CD4-positive, alpha-beta T cell treated with Interleukin-2 at 100 ng/mL for 4 hours (primary cell): Measurements from ENCODE around the gene TRIM61.
"Not testable (repeated sequence)": the region's sequence is repeated elsewhere in the genome, so short reads cannot be mapped to it uniquely, and the experiment has no call there.

Experiments
- DNase-seq: peaks from one replicate; pipeline ENCODE4 v3.0.0-alpha.2; 2020; ENCODE audit warnings: low spot score

The TRIM61 gene

DNA sequence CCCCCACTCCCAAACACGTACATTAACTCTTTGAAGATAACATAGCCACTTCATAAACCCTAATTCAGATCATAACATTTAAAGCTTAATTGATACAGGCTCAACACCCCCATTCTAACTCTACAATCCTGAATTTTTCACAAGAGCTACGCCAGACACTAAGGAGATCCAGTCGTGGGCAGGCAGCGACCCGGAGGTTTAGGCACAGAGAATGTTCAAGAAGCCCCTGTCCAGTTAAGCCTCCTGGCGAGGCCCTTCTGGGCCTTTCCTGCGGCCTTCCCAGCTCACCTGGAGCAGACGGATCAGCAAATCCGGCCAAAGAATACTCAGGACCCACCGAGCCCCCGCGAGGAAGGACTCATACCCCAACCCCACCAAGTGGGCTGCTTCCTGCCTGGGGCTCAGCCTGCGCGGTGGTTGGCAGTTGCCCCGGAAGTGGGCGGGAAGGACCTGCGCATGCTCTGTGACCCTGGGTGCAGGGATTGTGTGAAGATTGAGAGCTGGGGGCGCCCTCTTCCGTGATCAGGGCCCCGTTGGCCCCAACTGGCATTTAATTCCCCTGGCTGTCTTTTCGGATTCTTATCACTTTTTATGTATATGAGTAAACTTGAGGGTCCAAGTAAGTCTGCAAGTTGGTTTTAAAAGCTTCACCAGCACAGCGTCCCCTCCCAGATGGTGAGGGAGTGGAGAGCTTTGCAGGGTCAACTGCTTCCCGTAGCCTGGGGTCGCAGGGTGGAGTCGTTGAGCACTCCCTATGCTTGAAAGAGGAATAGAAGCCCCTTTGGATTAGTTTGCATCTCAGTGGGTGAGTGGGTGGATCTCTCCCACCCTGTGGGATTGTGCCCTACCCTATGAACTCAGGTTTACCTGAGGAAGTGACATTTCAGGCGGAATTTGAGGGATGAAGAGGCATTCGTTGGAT, at the start of gene TRIM61:
Gene TRIM61 (minus strand): TSS at position 415 of the 922 bp plus-strand sequence. CDS start 7,655 bp downstream, outside the sequence.
- DNase-seq: peak; percentile 38

DNA sequence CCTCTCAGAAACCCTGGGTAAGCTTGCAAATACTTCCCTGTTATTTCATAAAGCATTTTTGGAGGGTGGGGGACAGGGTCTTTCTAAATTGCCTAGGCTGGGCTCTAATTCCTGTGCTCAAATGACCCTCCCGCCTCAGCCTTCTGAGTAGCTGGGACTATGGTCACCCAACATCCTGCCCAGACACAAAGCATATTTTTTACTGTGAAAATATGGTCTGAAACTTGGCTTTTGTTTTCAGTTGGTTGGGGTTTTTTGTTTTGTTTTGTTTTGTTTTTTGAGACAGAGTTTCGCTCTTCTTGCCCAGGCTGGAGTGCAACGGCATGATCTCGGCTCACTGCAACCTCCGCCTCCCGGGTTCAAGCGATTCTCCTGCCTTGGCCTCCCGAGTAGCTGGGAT, 48.3 kb upstream of the TRIM61 start:
- not testable (repeated sequence) for DNase-seq

DNA sequence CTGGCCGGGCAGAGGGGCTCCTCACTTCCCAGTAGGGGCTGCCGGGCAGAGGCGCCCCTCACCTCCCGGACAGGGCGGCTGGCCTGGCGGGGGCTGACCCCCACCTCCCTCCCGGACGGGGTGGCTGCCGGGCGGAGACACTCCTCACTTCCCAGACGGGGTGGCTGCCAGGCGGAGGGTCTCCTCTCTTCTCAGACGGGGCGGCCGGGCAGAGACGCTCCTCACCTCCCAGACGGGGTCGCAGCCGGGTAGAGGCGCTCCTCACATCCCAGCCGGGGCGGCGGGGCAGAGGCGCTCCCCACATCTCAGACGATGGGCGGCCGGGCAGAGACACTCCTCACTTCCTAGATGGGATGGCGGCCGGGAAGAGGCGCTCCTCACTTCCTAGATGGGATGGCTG, 42.5 kb upstream of the TRIM61 start:
- not testable (repeated sequence) for DNase-seq

DNA sequence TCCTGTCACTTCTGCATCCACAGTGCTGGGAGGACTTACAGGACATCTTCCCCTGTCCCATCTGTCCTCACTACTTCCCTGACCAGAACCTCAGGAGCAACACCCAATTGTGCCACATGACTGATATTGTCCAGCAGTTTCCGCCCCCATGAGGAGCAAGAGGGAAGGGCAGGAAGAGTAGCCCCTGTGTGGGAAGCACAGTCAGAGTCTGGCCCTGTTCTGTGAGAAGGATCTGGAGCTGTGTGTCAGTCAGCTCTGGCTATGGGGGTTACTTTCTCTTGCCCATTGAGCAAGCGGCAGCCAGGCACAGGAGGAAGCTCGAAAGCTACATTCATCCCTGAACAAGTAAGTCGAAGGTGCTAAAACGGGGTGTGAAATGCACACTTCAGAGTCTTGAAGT, 39.5 kb upstream of the TRIM61 start:
- no peak for DNase-seq

DNA sequence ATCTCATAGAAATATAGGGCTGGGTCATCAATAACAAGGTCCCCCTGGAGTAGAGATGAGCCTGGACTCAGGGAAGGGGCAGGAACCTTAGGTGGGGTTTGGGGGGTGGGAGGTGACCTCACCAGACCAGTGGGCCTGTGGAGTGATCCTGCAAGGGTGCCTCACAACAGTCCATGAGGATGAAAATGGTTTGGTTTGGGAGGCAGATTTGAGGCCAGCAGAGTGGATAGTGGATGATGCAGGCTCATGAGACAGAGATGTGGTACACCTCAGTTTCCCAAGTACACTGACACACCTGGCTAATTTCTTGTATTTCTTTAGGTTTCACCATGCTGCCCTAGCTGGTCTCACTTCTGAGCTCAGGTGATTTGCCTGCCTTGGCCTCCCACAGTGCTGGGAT, 36.2 kb upstream of the TRIM61 start:
- DNase-seq: no peak

DNA sequence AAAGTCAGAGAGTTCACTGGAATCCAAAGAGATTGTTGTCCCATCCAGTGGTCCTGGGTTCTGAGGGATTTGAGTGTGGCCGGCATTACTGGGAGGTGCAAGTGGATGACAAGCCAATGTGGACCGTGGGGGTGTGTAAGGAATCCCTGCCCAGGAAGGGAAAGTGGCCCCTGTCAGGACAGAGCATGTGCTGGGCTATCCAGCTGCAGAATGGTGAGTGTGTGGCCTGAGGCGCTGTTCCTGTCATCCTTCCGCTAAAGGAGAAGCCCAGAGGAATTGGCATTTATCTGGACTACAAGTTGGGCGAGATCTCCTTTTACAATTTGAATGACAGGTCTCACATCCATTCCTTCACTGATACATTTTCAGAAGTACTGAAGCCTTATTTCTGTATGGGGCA, 33.9 kb upstream of the TRIM61 start:
- DNase-seq: no peak

DNA sequence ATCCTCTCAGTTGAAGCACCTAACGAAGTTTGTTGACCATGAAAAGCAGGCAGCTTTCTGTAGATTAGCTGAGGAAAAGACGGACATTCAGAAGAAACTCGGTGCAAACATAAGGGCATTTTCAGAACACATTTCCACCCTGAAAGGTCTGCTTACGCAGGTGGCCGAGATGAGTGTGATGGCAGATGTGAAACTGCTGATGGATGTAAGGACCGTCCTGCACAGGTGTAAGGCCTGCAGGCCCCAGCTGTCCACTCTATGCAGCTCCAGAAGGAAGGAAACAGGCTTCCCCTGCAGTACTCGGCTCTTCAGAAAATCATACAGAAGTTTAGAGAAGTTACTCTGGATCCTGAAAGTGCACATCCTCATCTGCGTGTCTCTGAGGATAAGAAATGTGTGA, 33.5 kb upstream of the TRIM61 start:
- DNase-seq: no peak

DNA sequence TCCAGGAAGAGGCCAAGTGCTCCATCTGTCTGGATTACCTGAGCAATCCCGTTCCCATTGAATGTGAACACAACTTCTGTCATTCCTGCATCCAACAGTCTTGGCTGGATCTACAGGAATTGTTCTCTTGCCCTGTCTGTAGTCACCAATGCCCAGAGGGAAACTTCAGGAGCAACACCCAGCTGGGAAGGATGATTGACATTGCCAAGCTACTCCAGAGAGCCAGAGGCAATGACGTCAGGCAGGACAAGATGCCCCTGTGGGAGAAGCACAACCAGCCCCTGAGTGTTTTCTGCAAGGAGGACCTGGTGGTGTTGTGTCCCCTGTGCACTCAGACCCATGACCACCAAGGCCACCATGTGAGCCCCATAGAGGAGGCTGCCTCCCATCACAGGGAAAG, 33.0 kb upstream of the TRIM61 start:
- DNase-seq: no peak

DNA sequence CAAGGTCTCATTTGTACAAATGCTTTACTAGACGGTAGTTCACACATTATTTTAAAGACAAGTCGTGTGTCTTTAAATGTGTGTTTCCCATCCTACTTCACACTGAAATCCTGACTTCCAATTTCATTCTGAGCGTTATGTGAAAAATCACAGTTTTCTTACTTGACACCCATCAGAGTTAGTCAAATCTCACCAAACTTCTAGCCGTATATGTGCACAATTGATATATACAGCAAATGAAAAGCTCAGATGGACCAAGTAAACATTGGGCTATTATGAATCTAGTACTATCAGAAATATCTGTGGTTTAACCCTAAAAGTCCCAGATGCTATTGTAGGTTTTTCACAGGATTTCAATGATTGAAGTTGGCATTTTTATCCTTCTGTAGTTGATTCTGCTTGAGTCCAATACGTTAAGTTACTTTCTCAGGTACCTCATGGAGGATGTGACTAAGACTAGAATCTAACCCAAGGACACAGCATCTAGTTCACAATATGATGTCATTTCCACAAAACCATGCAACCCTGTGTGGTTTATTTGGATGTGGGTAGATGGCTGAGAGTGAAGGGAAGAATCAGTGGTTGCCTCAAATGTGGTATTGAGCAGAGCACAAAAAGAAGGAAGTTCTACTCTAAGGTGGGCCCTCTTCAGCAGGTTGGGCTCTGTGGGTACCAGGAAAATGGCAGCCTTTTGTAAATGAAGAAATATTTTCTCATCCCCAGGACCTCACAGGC, 32.2 kb upstream of the TRIM61 start:
- no peak for DNase-seq

DNA sequence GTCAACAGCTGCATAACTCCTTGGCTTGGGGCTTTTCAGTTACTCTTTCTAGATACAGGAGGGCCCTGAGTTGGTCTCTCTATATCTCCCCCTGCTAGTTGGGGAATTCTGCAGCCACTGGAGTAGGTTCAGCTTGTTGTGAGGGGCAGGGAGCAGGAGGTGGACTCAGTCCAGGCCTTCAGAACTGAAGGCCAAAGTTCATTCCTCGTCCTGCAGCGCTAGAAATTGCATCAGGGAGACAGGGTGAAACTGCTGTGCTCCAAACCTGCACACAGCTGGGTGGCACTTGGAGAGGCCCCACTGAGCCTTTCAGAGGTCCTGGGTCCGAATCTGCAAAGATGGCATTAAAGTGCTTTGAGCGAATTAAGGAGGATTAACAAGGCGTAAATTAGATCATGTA, 29.4 kb upstream of the TRIM61 start:
- DNase-seq: no peak

DNA sequence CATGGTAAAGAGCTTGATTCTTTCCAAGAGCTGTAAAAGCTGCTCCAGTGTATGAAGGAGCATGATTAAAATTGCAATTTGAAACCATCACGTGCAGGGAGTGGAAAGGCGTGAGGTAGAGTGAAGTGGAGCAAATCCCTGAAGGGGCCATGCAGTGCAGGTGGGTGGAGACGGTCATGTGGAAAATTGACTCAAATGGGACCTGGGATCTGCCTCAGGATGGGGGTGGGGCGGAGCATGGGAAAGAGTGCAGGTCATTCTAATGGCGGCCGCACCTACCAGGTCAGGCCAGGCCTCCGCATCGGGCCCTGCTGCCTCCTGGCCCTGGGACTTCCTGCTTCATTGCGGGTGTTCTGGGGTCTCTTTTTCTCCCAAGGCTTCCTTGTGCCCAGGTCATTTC, 29.0 kb upstream of the TRIM61 start:
- DNase-seq: no peak

DNA sequence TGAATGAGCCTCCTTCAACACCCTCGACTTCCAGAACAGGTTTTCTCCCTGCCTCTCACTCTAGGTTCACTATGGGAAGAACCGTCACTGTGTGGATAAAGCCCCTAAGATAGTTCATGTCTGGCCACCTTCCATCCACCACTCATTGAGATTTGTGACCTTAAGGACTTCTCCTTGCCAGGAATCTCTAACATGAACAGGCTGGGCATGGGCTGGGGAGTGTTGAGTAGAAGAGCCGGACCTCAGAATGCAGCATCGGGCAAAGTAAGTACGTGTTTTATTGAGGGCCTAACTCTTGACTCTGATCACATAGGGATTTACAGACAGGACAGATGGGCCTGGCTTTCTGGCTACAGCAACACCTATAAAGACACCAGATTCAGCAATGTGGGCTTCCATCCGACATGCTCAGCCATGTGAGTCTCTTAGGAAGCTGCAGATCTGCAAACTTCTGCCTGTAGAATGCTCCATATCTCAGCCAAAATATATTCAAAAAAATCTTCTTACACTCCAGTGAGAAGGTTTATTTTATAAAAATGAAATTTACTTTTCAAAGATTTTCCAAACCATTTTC, 28.0 kb upstream of the TRIM61 start:
- DNase-seq: no peak

DNA sequence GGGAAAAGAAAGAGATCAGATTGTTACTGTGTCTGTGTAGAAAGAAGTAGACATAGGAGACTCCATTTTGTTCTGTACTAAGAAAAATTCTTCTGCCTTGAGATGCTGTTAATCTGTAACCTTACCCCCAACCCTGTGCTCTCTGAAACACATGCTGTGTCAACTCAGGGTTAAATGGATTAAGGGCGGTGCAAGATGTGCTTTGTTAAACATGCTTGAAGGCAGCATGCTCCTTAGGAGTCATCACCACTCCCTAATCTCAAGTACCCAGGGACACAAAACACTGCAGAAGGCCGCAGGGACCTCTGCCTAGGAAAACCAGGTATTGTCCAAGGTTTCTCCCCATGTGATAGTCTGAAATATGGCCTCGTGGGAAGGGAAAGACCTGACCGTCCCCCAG, 24.5 kb upstream of the TRIM61 start:
- DNase-seq: not testable (repeated sequence)

DNA sequence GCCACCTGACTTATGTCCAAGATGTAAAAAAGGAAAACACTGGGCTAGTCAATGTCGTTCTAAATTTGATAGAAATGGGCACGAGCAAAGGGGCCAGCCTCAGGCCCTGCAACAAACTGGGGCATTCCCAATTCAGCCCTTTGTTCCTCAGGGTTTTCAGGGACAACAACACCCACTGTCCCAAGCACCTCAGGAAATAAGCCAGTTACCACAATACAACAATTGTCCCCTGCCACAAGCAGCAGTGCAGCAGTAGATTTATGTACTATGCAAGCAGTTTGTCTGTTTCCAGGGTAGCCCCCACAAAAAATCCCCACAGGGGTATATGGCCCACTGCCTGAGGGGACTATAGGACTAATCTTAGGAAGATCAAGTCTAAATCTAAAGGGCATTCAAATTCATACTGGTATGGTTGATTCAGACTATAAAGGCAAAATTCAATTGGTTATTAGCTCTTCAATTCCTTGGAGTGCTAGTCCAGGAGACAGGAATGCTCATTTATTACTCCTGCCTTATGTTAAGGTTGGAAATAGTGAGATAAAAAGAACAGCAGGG, 21.1 kb upstream of the TRIM61 start:
- not testable (repeated sequence) for DNase-seq

DNA sequence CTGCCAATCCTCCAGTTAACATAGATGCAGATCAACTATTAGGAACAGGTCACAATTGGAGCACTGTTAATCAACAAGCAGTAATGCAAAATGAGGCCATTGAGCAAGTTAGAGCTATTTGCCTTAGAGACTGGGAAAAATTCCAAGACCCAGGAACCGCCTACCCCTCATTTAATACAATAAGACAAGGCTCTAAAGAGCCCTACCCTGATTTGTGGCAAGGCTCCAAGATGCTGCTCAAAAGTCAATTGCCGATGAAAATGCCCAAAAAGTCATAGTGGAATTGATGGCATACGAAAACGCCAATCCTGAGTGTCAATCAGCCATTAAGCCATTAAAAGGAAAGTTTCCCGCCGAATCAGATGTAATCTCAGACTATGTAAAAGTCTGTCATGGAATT, 20.5 kb upstream of the TRIM61 start:
- DNase-seq: no peak

DNA sequence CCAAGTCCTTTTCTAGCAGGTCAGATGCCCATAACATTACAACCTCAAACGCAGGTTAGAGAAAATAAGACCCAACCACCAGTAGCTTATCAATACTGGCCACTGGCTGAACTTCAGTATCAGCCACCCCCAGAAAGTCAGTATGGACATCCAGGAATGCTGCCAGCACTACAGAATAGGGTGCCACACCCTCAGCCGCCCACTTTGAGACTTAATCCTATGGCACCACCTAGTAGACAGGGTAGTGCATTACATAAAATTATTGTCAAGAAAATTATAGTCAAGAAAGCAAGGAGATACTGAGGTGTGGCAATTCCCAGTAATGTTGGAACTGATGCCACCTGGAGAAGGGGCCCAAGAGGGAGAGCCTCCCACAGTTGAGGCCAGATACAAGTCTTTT, 19.9 kb upstream of the TRIM61 start:
- DNase-seq: no peak

DNA sequence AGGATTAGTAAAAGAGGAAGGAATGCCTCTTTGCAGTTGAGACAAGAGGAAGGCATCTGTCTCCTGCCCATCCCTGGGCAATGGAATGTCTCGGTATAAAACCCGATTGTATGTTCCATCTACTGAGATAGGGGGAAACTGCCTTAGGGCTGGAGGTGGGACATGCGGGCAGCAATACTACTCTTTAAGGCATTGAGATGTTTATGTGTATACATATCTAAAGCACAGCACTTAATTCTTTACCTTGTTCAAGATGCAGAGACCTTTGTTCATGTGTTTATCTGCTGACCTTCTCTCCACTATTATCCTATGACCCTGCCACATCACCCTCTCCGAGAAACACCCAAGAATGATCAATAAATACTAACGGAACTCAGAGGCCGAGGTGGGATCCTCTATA, 18.7 kb upstream of the TRIM61 start:
- not testable (repeated sequence) for DNase-seq

DNA sequence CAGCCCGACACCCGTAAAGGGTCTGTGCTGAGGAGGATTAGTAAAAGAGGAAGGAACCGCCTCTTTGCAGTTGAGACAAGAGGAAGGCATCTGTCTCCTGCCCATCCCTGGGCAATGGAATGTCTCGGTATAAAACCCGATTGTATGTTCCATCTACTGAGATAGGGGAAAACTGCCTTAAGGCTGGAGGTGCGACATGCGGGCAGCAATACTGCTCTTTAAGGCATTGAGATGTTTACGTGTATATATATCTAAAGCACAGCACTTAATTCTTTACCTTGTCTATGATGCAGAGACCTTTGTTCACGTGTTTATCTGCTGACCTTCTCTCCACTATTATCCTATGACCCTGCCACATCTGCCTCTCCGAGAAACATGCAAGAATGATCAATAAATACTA, 13.3 kb upstream of the TRIM61 start:
- not testable (repeated sequence) for DNase-seq

DNA sequence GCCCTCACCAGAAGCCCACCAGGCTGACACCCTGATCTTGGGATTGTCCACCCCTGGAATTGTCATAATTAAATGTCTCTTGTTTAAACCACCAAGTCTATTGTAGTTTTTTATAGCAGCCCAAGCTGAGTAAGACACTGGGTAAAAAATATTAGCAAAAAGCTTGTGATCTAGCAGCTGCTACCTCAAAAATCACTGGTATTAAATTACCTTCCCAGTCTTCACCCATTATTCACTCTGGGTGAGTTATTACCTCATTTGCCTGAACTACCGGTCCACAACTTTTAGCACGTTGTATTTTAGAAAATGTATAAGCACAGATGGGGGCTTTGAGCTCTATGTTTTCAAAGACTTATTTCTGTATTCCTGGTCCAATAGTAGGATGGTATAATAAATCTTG, 12.0 kb upstream of the TRIM61 start:
- no peak for DNase-seq

DNA sequence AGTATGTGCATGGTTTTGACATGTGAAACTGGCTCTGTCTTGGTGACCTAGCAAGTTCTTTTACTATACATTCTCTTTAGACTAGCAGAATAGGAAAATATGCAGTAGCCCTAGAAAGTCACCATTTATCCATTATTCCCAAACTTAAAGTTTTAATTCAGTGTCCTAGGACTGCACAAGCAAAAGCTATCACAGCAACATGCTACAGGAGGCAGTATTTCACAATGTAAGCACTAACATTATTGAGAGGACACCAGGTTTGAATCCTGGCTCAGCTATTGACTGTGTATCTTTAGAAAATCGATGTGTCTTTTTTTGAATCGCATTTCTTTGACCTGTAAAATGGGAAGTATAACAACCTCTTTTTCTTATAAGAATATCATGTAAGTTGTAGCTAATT, 5.5 kb downstream of the TRIM61 start:
- not testable (repeated sequence) for DNase-seq

DNA sequence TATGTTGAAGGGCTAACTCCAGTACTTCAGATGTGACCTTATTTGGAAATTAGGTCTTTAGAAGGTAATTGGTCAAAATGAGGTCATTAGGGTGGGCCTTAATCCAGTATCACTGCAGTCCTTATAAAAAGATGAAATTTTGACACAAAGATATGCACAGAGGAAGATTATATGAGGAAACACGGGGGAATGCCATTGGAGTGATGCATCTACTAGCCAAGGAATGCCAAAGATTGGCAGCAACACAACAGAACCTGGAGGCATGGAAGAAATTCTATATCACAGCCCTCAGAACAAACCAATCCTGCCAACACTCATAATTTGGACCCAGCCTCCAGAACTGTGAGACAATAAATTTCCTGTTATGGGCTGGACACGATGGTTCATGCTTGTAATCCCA, 17.6 kb downstream of the TRIM61 start:
- DNase-seq: no peak

DNA sequence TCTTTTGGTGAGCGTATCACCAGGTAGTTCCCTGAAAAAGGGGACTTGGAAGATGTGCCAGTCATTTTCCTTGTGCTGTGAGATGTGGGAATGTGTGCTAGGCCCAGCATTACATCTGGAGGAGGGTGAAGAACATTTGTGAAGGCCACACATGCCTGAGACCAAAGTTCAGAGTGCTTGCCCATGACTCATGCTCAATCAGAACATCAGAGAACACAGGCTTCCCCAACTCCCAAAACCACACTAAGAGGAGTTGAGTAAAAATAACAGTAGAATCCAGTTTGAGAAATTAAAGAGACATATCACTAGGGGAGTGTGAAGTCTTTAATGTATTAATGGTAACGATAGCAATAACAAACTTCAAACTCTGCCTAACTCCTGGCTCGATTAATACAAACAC, 18.0 kb downstream of the TRIM61 start:
- DNase-seq: not testable (repeated sequence)
